Measurements from ENCODE around the gene MATK.

Gene MATK, protein sequence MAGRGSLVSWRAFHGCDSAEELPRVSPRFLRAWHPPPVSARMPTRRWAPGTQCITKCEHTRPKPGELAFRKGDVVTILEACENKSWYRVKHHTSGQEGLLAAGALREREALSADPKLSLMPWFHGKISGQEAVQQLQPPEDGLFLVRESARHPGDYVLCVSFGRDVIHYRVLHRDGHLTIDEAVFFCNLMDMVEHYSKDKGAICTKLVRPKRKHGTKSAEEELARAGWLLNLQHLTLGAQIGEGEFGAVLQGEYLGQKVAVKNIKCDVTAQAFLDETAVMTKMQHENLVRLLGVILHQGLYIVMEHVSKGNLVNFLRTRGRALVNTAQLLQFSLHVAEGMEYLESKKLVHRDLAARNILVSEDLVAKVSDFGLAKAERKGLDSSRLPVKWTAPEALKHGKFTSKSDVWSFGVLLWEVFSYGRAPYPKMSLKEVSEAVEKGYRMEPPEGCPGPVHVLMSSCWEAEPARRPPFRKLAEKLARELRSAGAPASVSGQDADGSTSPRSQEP

GRCh38 chr19:3785938-3786824, at the start of gene MATK:
Gene MATK, minus strand, starts transcription at chr19:3786381. Its CDS starts 1,246 bp downstream, at chr19:3785135.
- peak in 1 of 2 experiments; percentile 20 for DNase-seq (ENCODE audit: low read depth in 2 of 2)

DNA sequence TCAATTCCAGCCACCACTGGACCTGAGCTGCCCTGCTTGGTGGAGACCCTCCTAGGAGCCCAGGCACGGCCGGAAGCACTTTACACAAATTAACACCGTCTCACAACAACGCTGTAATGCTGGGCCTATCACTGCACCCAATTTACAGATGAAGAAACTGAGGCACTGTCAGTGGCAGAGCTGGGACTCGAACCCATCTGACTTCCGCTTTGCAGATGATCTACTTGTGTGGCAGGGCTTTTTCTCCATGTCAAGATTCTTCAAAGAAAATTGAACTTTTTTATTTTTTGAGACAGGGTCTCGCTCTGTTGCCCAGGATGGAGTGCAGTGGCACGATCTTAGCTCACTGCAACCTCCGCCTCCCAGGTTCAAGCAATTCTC, 48.9 kb upstream of the MATK start:
- DNase-seq (ENCODE audit: low read depth in 2 of 2) = no peak

GRCh38 chr19:3834349-3835054, 48.3 kb upstream of the MATK start:
- DNase-seq (ENCODE audit: low read depth in 2 of 2) = no peak

DNA sequence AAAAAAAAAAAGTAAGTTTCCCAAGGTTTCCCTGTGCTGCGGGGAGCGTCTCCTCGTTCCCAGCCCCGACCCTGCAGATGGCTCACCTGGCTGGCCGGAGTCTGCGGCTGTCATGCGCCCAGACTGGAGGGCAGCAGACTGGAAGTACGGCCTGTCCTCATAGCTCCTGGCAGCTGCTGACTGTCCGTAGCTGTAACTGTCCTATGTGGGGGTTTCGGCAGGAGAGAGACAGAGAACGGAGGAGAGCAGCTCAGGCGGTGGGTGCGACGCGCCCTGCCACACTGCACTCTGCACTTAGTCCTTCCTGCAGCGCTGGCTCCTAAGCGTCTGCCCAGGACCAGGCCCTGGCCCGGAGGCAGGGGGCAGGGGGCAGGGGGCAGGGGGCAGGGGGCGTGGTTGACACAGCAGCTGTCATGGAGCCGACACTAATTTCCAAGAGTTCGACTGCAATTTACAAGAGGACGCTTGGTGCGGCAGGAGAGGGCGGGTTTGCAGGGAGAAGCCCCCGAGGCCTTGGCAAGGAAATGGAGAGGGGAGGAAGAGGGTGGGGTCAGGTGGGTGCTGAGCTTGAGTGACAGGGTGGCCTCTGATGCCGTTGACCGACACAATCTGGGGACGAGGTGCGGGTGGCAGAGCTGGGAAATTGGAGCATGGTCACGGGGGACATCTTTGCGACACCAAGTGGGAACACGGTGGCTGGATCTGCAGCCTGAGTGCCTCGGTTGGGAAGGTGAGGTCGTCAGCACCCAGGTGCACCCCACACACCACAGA, 47.6 kb upstream of the MATK start:
- no peak for DNase-seq (ENCODE audit: low read depth in 2 of 2)

DNA sequence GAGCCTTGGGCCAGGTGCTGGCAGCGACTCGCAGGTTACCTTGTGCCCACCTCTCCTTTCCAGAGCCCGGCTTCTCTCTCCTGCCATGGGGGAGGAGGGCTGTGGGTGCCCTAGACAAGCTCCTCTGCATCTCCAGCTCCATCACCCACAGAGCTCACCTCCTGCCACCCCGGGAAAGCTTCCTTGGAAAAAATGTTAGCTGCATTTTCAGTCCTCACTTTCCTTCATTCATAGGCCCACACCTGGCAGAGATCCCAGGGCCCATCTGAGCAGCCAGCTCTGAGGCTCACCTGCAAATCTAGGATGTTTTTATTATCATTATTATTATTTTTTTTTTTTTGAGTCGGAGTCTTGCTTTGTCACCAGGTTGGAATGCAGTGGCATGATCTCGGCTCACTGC, 45.8 kb upstream of the MATK start:
- DNase-seq (ENCODE audit: low read depth in 2 of 2) = no peak

DNA sequence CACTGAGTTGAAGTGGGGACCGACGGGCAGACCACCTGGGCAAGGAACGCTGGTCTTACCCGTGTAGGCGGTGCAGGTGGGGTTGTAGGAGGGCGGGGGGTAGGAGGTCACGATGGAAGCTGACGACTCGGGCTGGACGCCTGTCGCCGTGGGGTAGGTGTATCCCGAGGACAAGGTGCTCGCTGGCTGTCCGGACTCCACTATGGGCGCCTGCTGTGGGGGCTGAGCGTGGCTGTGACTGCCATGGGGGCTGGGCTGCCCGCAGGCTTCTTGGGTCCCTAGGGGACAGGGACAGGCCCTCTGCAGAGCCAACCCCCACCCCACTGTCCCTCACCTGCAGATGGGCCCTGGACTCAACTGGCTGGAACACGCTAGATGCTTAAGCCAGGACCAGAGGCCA, 45.4 kb upstream of the MATK start:
- DNase-seq (ENCODE audit: low read depth in 2 of 2) = no peak

GRCh38 chr19:3830621-3831589, 44.7 kb upstream of the MATK start:
- DNase-seq (ENCODE audit: low read depth in 2 of 2) = no peak

- DNase-seq (ENCODE audit: low read depth in 2 of 2) = no peak
Observed at GRCh38 chr19:3827306-3827705, 41.1 kb upstream of the MATK start.

GRCh38 chr19:3826163-3826562, 40.0 kb upstream of the MATK start:
- no peak for DNase-seq (ENCODE audit: low read depth in 2 of 2)

DNA sequence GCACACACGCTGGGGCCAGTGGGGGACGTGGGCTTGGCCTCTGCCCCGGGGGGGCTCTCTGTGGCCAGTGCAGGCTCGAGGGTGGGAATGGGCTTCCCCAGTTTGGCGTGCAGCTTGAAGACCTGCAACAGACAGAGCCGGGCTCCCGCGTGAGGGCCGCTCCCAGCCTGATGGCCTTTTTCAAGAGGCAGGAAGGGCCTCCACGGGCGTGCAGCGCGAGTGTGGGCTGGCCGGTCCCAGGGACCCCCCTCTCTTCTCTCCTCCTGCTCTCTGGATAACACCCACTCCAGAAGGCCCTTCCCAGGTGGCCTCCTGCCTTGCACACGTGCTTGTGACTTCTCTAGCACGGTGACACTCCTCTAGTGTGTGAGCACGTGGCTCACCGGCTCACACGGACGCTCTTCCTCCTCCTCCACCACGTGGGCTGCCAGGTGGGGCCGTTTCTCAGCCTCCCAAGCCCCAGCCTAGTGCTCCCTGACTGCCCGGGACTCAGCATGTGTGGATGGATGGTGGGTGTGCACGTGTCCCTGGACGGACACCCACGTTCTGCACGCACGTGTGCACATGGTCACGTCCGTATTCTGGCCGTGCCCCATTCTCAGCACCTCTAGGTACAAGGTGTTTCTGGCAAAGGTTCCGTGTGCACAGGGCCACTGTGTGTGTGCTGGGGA, 39.2 kb upstream of the MATK start:
- no peak for DNase-seq (ENCODE audit: low read depth in 2 of 2)

GRCh38 chr19:3823350-3823713, 37.2 kb upstream of the MATK start:
- DNase-seq (ENCODE audit: low read depth in 2 of 2) = no peak

DNA sequence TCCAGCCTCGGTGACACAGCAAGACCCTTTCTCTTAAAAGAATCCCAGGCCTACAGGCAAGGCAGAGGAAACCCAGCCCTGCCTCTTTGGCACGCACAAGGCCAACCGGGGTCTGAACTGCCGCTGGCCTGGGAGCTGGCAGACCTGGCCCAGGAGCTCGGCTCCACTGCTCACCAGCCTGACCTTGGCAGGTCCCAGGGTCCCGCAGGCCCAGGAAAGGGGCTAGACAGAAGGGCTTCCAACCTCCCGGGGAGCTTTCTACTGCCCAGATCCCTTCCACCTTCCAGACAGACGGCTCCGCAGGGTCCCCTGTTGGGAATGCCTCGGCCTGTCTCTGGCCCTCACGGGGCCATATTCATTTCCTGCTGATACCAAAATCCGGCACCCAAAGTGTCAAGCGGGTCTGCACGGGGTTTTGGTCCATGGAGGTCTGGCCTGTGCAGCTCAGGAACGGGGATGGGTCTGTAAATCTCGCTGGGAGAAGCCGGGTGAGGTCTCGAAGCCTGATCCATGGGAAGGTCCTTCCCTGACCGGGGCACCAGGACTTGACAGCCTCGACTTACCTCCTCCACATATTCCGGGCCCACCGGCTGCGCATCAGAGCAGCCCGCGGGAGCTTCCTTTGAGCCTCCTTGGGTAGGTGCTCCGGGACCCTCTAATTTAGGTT, 36.6 kb upstream of the MATK start:
- DNase-seq (ENCODE audit: low read depth in 2 of 2) = no peak

DNA sequence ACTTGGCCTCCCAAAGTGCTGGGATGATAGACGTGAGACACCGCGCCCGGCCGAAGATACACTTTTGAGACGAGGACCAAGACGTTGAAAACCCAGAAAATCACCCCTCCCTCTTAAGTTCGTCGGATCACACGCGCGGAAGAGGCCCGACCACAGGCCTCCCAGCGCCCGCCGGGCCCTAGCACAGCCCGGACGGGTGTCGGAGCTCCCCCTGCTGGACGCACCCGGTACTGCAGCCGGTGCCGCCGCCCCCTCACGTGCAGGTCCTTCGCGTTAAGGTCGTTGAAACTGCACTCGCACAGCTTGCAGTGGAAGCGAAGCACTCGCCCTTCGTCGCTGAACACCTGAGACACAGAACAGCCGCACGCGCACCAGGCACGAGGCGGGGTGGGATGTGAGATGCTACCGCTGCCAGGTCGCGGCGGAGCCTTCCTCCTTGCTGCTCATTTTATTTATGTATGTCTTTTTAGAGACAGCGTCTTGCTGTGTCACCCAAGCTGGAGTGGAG, 35.7 kb upstream of the MATK start:
- DNase-seq (ENCODE audit: low read depth in 2 of 2) = peak; percentile 76 to 89

GRCh38 chr19:3821156-3821555, 35.0 kb upstream of the MATK start:
- DNase-seq (ENCODE audit: low read depth in 2 of 2) = no peak

GRCh38 chr19:3819989-3820388, 33.8 kb upstream of the MATK start:
- DNase-seq (ENCODE audit: low read depth in 2 of 2) = no peak

GRCh38 chr19:3818918-3819317, 32.7 kb upstream of the MATK start:
- DNase-seq (ENCODE audit: low read depth in 2 of 2) = no peak

DNA sequence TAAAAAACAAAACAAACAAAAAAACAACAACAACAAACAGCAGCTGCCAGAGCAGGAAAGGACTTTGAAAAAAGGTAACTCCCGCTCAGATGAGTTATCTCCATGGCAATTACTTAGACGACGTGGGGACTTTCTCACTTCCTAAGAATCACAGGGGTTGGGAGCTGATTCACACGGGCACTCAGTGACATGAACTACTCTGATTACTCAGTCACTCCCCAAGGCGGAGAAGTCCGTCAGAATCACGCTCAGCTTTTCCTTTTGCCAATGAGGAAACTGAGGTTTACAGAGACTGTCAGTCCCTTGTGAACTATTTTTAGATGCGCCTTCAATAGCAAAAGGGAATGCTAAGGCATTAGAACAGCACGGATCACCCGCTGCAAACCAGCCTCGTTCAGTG, 32.3 kb upstream of the MATK start:
- peak in 1 of 2 experiments; percentile 37 for DNase-seq (ENCODE audit: low read depth in 2 of 2)

- no peak for DNase-seq (ENCODE audit: low read depth in 2 of 2)
Observed at GRCh38 chr19:3817761-3818160, 31.6 kb upstream of the MATK start.

Measured in stimulated activated CD4-positive, alpha-beta T cell treated with anti-CD3 and anti-CD28 coated beads, Interleukin-12 subunit alpha, Interleukin-12 subunit beta, amount 100 ng/mL, for 24 hours (primary cell).